Dedifferentiated amniotic fluid mesenchymal stem cell (primary cell): ENCODE measurements around the gene POLA1.

Source experiments
- DNase-seq: peaks from one replicate; pipeline ENCODE4 v3.0.0-alpha.2; 2016; ENCODE audit errors: extremely low spot score

Gene POLA1

GRCh38 chrX:24696294-24696693 lies 2.6 kb downstream of the POLA1 start:
- DNase-seq = no peak

DNA sequence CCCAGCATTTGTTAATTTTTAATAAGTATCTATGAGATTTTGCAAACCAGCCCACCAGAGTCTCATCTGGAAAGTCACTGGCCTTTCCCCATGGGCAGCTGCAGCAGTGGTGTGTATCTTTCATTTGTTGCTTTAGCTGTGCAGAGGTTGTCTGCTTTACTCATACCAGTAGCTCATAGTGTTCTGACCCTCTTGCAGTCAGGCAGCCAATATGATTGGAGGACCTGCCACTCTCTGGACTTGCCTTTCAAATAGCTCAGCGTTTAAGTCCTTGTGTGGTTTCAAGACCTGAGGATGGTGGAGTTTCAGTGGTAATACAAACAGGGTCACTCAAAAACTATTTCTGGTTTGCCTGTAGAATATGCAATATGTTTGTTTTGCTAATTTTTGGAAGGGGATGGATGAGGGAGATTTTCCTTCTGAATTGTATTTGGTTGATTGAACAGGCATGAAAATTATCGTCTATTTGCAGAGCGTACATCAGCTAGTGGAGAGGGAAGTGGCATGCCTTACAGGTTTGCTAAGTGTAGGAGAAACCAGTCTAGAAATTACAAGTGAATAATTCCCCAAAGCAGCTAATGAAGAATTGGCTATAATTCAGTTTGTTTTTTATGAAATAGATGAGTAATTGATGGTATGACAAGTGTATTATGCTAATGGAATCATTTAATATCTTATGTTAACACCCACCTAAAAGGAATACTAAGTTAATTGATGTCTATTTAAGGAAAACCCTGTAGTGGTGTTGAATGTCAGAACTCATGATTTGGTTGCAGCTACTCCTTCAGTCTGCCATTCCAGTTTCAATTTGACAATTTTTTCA lies 8.9 kb downstream of the POLA1 start:
- no peak for DNase-seq

GRCh38 chrX:24703185-24703494 lies 9.4 kb downstream of the POLA1 start:
- no peak for DNase-seq

- DNase-seq = no peak
Measured at GRCh38 chrX:24718771-24719170, 25.1 kb downstream of the POLA1 start.

DNA sequence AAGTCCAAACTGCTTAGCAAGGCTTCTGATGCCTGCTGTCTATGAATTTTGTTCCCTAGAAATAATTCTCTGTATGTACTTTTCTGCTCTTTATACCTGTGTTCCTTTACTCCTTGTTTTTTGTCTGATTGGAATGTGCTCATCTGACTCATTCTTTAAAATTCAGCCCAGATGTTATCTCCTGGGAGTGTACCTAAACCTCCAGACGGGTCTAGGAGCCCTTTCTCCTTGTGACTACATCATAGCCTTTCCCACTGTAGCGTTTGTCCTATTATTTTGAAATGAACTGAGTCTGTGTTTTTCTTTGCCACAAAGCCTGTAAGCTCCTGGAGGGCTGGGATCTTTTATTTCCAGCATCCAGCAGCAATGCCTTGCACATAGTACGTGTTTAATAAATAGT lies 26.3 kb downstream of the POLA1 start:
- no peak for DNase-seq

- no peak for DNase-seq
Measured at GRCh38 chrX:24728530-24728929, 34.8 kb downstream of the POLA1 start.

DNA sequence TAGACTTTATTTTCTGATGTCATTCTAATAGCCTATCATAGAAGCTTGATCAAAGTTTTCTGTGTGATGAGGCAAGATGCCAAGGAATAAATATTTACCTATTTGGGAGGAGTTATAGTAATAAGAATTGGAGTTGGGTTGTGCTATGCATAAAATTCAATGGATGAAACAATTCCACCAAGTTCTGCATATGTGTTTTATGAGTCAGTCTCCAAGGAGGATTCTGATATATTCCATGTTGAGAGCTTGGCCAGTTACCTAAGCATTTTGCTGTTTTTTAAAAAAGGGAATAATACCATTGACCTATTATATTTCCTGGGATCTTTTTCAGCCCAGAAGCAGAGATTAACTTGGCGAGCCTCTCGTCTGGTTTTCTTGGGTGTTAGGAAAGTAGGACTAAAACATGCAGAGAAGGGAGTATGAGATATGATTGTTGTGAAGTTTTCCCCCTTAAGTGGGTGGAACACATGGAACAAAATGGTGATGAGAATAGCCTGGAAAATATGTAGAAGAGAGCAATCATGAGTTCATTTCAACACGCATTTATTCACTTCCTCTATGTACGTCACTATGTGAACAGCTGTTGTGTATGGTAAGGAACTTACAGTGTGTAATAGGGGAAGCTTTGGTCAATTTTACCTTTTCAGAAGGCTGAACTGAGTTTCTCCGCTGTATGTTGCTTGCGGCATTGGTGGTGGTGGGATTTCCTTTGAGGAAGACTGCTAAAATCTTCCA lies 39.2 kb downstream of the POLA1 start:
- no peak for DNase-seq

DNA sequence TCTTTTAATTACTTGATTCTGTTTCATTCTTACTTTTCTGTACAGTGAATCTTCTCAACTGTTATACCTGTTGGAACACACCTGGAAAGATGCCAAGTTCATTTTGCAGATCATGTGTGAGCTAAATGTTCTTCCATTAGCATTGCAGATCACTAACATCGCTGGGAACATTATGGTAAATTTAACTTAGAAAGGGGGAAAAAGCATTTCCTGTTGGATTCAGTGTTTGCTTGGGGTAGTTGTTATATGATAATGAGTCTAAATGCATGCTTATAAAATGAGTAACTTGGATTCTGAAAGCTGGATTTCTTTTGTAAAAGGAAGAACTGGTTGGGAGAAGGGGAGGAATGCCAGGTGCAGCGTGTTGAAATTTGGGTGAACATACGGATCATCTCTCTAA lies 47.6 kb downstream of the POLA1 start:
- no peak for DNase-seq

- no peak for DNase-seq
Measured at GRCh38 chrX:24748196-24748595, 54.5 kb downstream of the POLA1 start.

DNA sequence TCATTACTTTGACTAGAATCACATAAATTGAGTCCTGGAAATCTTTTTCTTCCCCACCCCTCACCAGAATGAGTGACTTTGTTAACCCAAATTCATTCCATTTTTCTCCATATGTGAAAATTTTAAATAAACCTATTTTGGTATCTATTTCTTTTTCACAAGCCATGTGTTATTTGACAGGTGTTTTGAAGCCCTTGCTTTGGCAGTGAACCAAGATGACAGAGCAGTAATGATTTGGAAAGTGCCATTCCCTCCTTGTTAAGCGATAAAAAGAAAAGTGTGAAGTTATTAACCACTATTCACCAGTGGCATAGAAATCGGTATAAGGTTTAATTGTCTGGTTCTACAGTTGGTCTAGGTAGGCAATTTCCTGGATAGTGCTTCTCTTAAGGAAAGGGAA lies 66.1 kb downstream of the POLA1 start:
- no peak for DNase-seq

- no peak for DNase-seq
Measured at GRCh38 chrX:24760363-24761000, 66.8 kb downstream of the POLA1 start.

DNA sequence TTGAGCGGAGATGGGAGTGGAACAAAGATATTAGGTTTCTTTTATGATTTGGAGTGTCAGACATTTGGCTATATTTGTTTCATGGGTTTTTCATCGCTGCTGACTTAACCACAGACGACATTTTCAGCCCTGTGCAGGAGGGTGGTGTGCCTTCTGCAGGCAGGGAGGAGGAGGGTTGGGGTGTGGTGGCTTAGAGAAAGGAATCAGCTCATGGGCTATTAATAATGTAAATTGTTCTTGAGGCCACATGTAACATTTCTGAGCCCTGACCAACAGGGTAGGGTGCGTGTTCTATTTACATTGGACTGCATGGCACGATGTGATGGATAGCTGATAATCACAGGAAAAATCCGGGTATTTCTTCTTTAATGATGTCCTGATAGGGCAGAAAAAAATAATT lies 67.6 kb downstream of the POLA1 start:
- no peak for DNase-seq

DNA sequence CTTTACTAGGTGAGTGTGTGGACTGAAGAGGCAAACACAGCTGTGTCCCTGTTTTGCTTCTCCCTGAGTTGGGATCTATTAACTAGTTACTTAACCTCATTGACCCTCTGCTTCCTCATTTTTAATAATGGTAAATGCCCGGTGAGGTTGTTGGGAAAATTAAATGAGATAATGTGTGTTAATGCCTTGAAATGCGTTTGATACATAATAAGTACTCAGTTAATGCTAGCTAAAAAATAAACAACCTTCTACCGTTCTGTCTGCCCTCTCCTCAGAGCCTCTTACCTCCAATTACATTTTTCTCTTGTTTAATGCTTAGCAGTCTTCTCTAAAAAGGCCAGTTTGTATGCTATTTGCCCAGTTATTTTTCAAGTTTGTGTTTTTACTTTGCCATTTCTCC lies 70.3 kb downstream of the POLA1 start:
- no peak for DNase-seq

DNA sequence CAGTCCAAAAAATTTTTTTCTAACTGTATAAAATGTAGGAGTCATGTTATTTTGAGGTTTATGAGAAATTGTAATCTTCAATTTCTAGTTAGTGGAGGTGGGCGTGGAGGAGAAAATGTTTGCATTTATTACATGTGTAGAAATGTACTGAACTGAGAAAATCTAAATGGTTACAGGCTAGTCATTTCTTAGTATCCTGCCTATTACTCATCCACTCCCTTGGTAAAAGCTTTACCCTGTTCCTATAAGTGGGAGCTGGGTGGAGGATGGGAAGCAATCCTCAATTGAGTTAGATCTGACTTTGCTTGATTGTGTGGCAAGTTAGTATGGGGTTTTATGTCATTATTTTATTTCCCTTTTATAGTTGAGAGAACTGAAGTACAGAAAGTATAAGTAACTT lies 73.8 kb downstream of the POLA1 start:
- no peak for DNase-seq

- no peak for DNase-seq
Measured at GRCh38 chrX:24768556-24768955, 74.8 kb downstream of the POLA1 start.

DNA sequence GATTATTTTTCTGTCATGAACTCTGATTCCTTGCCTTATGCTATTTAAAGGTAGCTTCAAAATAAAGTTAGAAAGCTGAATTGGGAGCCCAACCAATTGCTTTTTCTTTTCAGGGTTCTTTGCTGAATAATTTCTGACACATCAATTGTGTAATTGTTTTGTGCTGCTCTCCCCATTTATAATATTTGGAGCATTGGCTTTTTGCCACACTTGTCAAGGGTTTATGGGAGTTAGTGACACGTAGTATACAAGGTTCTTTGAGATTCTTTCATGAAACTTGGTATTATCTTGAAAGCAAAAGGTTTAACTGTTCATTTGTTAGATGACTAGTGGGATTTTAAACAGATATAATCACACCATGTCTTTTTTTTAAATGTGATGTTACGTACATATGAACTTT lies 80.9 kb downstream of the POLA1 start:
- no peak for DNase-seq

GRCh38 chrX:24775891-24776290 lies 82.2 kb downstream of the POLA1 start:
- DNase-seq = no peak

- no peak for DNase-seq
Measured at GRCh38 chrX:24777660-24778059, 83.9 kb downstream of the POLA1 start.

- no peak for DNase-seq
Measured at GRCh38 chrX:24782011-24782410, 88.3 kb downstream of the POLA1 start.

DNA sequence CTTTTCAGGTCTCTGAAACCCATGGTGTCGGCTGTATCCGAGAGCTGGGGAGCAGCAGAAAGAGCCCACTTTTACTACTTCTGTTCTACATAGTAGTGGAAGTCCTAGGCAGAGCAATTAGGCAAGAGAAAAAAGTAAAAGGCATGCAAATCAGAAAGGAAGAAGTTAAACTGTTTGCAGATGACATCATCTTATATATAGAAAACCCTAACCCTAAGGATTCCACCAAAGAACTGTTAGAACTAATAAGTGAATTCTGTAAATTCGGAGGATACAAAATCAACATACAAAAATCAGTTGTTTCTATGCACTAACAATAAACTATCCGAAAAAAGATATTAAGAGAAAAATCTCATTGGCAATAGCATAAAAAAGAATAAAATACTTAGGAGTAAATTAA lies 95.3 kb downstream of the POLA1 start:
- DNase-seq = no peak

- DNase-seq = no peak
Measured at GRCh38 chrX:24790166-24790565, 96.4 kb downstream of the POLA1 start.

GRCh38 chrX:24796204-24796603 lies 102.5 kb downstream of the POLA1 start:
- no peak for DNase-seq

DNA sequence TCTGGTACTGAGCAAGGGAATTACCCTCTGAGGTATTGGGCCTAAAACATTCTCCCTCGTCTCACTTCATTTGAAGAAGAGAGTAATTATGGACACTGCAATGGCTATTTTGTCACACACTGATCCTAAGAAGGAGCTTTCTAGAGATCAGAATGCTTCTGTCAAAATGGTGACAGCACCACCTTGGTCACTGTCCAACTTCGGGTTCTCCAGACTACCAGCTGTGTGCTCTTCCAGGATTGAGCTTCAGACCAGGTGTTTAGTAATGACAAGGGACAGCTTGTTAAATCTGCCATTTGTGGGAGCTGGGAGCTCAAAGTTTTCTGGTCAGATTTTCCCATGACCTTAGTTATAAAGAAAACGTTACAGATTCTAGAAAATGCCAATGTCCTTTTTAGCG lies 105.4 kb downstream of the POLA1 start:
- DNase-seq = no peak
